H9 (cell line): ENCODE results near the gene RPL6. TPM values are rescaled to one million over a fixed set of nuclear protein-coding genes. Genes with fewer than 3 reads are reported as not detected.

Source experiments
- DNase-seq: peaks from one replicate; pipeline ENCODE4 v3.0.0-alpha.2; 2017
- H2AFZ ChIP-seq: one replicate; pipeline ENCODE4 v1.6.1; 2013; ENCODE audit warnings: mild to moderate bottlenecking, low read length, control low read depth, moderate library complexity
- H2AK5ac ChIP-seq: 2 replicates; pipeline ENCODE4 v1.6.1; 2013; ENCODE audit warnings: low read length, control low read depth, mixed read lengths; ENCODE audit not compliant: insufficient read length
- H2BK120ac ChIP-seq: one replicate; pipeline ENCODE4 v1.6.1; 2013; ENCODE audit warnings: low read depth, mild to moderate bottlenecking, low read length, control low read depth, inconsistent platforms; ENCODE audit not compliant: poor library complexity, severe bottlenecking
- H2BK12ac ChIP-seq: 2 replicates; pipeline ENCODE4 v1.6.1; 2013; ENCODE audit warnings: low read length, control low read depth, mixed read lengths, low read depth; ENCODE audit not compliant: insufficient read length
- H2BK15ac ChIP-seq: 2 replicates; pipeline ENCODE4 v1.6.1; 2013; ENCODE audit warnings: low read depth, low read length, control low read depth
- H2BK20ac ChIP-seq: one replicate; pipeline ENCODE4 v1.6.1; 2013; ENCODE audit warnings: low read depth, mild to moderate bottlenecking, low read length, control low read depth, inconsistent platforms; ENCODE audit not compliant: poor library complexity, severe bottlenecking
- H2BK5ac ChIP-seq: 2 replicates; pipeline ENCODE4 v1.6.1; 2013; ENCODE audit warnings: low read length, control low read depth, mixed read lengths; ENCODE audit not compliant: insufficient read length
- H3K14ac ChIP-seq: 2 replicates; pipeline ENCODE4 v1.6.1; 2013; ENCODE audit warnings: low read length, control low read depth; ENCODE audit not compliant: insufficient read depth
- H3K18ac ChIP-seq: 2 replicates; pipeline ENCODE4 v1.6.1; 2013; ENCODE audit warnings: low read depth, mild to moderate bottlenecking, mixed read lengths, low read length, control low read depth; ENCODE audit not compliant: insufficient read length
- H3K23ac ChIP-seq: 2 replicates; pipeline ENCODE4 v1.6.1; 2013; ENCODE audit warnings: low read length, control low read depth, mixed read lengths, low read depth; ENCODE audit not compliant: insufficient read length
- H3K23me2 ChIP-seq: 2 replicates; pipeline ENCODE4 v1.6.1; 2013; ENCODE audit warnings: low read depth, mild to moderate bottlenecking, mixed read lengths, low read length, control low read depth; ENCODE audit not compliant: insufficient read length, poor library complexity, severe bottlenecking
- H3K27ac ChIP-seq: 2 replicates; pipeline ENCODE4 v1.5.1; 2013; ENCODE audit warnings: low read length, control low read depth, mixed read lengths, low read depth; ENCODE audit not compliant: insufficient read length
- H3K27me3 ChIP-seq: 2 replicates; pipeline ENCODE4 v1.6.1; 2013; ENCODE audit warnings: low read length, control low read depth, inconsistent platforms; ENCODE audit not compliant: insufficient read depth
- H3K4ac ChIP-seq: 2 replicates; pipeline ENCODE4 v1.6.1; 2013; ENCODE audit warnings: low read depth, mild to moderate bottlenecking, control low read depth, inconsistent platforms, low read length, moderate library complexity
- H3K4me1 ChIP-seq: 2 replicates; pipeline ENCODE4 v1.6.1; 2013; ENCODE audit warnings: low read length, control low read depth, inconsistent platforms; ENCODE audit not compliant: insufficient read depth
- H3K4me2 ChIP-seq: 2 replicates; pipeline ENCODE4 v1.6.1; 2013; ENCODE audit warnings: low read length, control low read depth, mixed read lengths; ENCODE audit not compliant: insufficient read length, insufficient read depth
- H3K56ac ChIP-seq: 2 replicates; pipeline ENCODE4 v1.6.1; 2013; ENCODE audit warnings: low read depth, mild to moderate bottlenecking, mixed read lengths, low read length, control low read depth; ENCODE audit not compliant: insufficient read length
- H3K79me1 ChIP-seq: 2 replicates; pipeline ENCODE4 v1.6.1; 2013; ENCODE audit warnings: low read depth, mild to moderate bottlenecking, moderate library complexity, low read length, control low read depth, inconsistent platforms; ENCODE audit not compliant: insufficient read depth, poor library complexity, severe bottlenecking
- H3K79me2 ChIP-seq: 2 replicates; pipeline ENCODE4 v1.6.1; 2013; ENCODE audit warnings: low read length, control low read depth, inconsistent platforms; ENCODE audit not compliant: insufficient read depth
- H3K9ac ChIP-seq: 2 replicates; pipeline ENCODE4 v1.6.1; 2013; ENCODE audit warnings: low read length, control low read depth, mixed read lengths; ENCODE audit not compliant: insufficient read length; ENCODE audit errors: extremely low read depth
- H3K9me3 ChIP-seq: one replicate; pipeline ENCODE4 v1.6.1; 2013; ENCODE audit warnings: low read depth, low read length, inconsistent platforms; ENCODE audit not compliant: control insufficient read depth
- H3T11ph ChIP-seq: one replicate; pipeline ENCODE4 v1.6.1; 2013; ENCODE audit warnings: mild to moderate bottlenecking, low read length, control low read depth, inconsistent platforms
- H4K20me1 ChIP-seq: one replicate; pipeline ENCODE4 v1.6.1; 2013; ENCODE audit not compliant: control insufficient read depth, insufficient read length, insufficient read depth
- H4K5ac ChIP-seq: 2 replicates; pipeline ENCODE4 v1.6.1; 2013; ENCODE audit warnings: low read depth, mild to moderate bottlenecking, mixed read lengths, low read length, control low read depth; ENCODE audit not compliant: insufficient read length
- H4K8ac ChIP-seq: replicated peaks from 2 replicates; pipeline ENCODE4 v1.6.1; 2013; ENCODE audit warnings: low read length, control low read depth, mixed read lengths, low read depth; ENCODE audit not compliant: insufficient read length
- H4K91ac ChIP-seq: 2 replicates; pipeline ENCODE4 v1.6.1; 2013; ENCODE audit warnings: low read depth, mild to moderate bottlenecking, moderate library complexity, mixed read lengths, low read length, control low read depth; ENCODE audit not compliant: insufficient read length
- H3K27ac Mint-ChIP-seq, 3 experiments: 2 replicates in 2 of 3; 3 replicates in 1 of 3; pipeline ENCODE4 v1.8.0; 2020 to 2021; ENCODE audit warnings: mixed read lengths in 3 of 3, mild to moderate bottlenecking in 1 of 3, moderate library complexity in 1 of 3
- H3K27me3 Mint-ChIP-seq: 2 replicates; pipeline ENCODE4 v1.8.0; 2021; ENCODE audit warnings: low read depth, mild to moderate bottlenecking, moderate library complexity, mixed read lengths
- H3K36me3 Mint-ChIP-seq, 3 experiments: 2 replicates in 2 of 3; 3 replicates in 1 of 3; pipeline ENCODE4 v1.8.0; 2020 to 2021; ENCODE audit warnings: low read depth in 3 of 3, mixed read lengths in 3 of 3; ENCODE audit not compliant: insufficient read depth in 1 of 3
- H3K4me1 Mint-ChIP-seq, 2 experiments: 2 replicates each; pipeline ENCODE4 v1.8.0; 2020; ENCODE audit warnings: mixed read lengths in 2 of 2
- H3K4me3 Mint-ChIP-seq, 2 experiments: 2 replicates in 1 of 2; 3 replicates in 1 of 2; pipeline ENCODE4 v1.8.0; 2020 to 2021; ENCODE audit warnings: mild to moderate bottlenecking in 2 of 2, mixed read lengths in 2 of 2, moderate library complexity in 1 of 2
- H3K9me3 Mint-ChIP-seq, 2 experiments: 2 replicates in 1 of 2; 3 replicates in 1 of 2; pipeline ENCODE4 v1.8.0; 2020; ENCODE audit warnings: mild to moderate bottlenecking in 2 of 2, mixed read lengths in 2 of 2, moderate library complexity in 1 of 2
- CTCF ChIP-seq: fragments of 200-600 bp; sonication (generic); conservative IDR thresholded peaks from 3 replicates; pipeline ENCODE4 v1.8.0; 2021; ENCODE audit warnings: antibody characterized with exemption, mild to moderate bottlenecking
- WGBS: extraction: QIAGEN DNeasy Blood & Tissue Kit; methylation state at CpG from one replicate; pipeline ENCODE4 v1.1.7; 2013; ENCODE audit warnings: missing lambda C conversion rate, low lambda C conversion rate, mixed read lengths; ENCODE audit not compliant: insufficient read length; ENCODE audit errors: extremely low coverage; 5-methylcytosine and 5-hydroxymethylcytosine counted together
- total RNA-seq: library from RNA; stranded (reverse); gene quantifications from 2 replicates; pipeline ENCODE4 v1.2.1, GENCODE V29; 2021

Gene RPL6
- total RNA-seq, 1 experiment from 2014 or later, result 1,921 TPM

DNA sequence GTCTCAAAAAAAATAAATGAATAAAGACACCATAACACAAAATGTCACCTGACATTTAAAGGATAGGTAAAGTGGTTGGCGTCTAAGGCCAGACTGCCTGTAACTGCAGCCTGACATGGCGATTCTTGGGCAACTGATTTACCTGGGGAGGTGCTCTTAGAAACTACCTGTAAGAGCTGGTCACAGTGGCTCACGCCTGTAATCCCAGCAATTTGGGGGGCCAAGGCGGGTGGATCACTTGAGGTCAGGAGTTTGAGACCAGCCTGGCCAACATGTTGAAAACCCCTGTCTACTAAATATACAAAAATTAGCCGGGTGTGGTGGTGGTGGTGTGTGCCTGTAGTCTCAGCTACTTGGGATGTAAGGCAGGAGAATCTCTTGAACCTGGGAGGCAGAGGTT is 8.4 kb downstream of the RPL6 start:
- DNase-seq, result no peak
- Histone ChIP-seq H2AK5ac (no peak overlapping the region), H3K14ac (no peak overlapping the region), H2AFZ (no peak overlapping the region), H3K56ac (no peak overlapping the region), H4K91ac (no peak overlapping the region), H2BK15ac (no peak overlapping the region), H4K8ac (no peak overlapping the region), H3K9me3 (no peaks in the 10 kb centered on the region), H3K79me1 (no peaks in the 10 kb centered on the region), H4K5ac (no peak overlapping the region), H3K4me2 (no peak overlapping the region), H3K23me2 (no peaks in the 10 kb centered on the region), H3K79me2 (no peaks in the 10 kb centered on the region), H3K23ac (no peak overlapping the region), H4K20me1 (no peaks in the 10 kb centered on the region), H2BK120ac (no peak overlapping the region), H3K27me3 (no peaks in the 10 kb centered on the region), H3K4ac (no peak overlapping the region), H3K27ac (no peak overlapping the region), H3K4me1 (no peaks in the 10 kb centered on the region), H2BK20ac (no peak overlapping the region), H3K18ac (no peak overlapping the region), H2BK5ac (no peak overlapping the region), H3T11ph (no peak overlapping the region), H2BK12ac (no peak overlapping the region), H3K9ac (no peak overlapping the region)
- Mint-ChIP-seq H3K4me1 (no peaks in the 10 kb centered on the region), H3K27me3 (no peaks in the 10 kb centered on the region; the same call in 1 of the 2 replicates), H3K27ac (no peak overlapping the region), H3K4me3 (no peak overlapping the region), H3K9me3 (no peaks in the 10 kb centered on the region), H3K36me3 (peaks cover 14 to 26% (median 18%) of the 10 kb centered on the region in 3 experiments)
- no peak for TF ChIP-seq CTCF
- no CpG with 5 or more reads among the region's 5 CpGs for WGBS
